HEK293 (cell line): ENCODE results near the gene MOSMO.
A peak's percentile ranks its signal among the peaks of the same experiment; 100 is the strongest.

Experiments
- CTCF ChIA-PET: fragments of 350-600 bp; formaldehyde crosslinking; extraction: SDS; loops from one replicate; lab custom pipeline; 2021; ENCODE audit warnings: antibody characterized with exemption; lab: Yijun Ruan, JAX
- POLR2A ChIA-PET: fragments of 300-600 bp; formaldehyde crosslinking; extraction: SDS; loops from one replicate; lab custom pipeline; 2020; ENCODE audit warnings: antibody characterized with exemption, inconsistent platforms; lab: Yijun Ruan, JAX
- H3K27ac ChIP-seq: fragments of 200-500 bp; sonication (Bioruptor generic); 2 replicates; pipeline ENCODE4 v1.5.1; 2014; ENCODE audit warnings: low read depth, low read length, control low read depth, inconsistent platforms; ENCODE audit errors: extremely low read depth
- H3K36me3 ChIP-seq, 2 experiments: fragments of 200-500 bp in 1 of 2; sonication (Bioruptor generic) in 1 of 2; 1 replicate in 1 of 2; 2 replicates in 1 of 2; pipeline ENCODE4 v1.5.1; 2014 to 2017; ENCODE audit warnings: inconsistent platforms in 2 of 2, low read length in 2 of 2; ENCODE audit not compliant: control insufficient read depth in 2 of 2, insufficient read depth in 1 of 2
- H3K4me1 ChIP-seq: fragments of 200-500 bp; sonication (Bioruptor generic); 2 replicates; pipeline ENCODE4 v1.5.1; 2014; ENCODE audit warnings: mild to moderate bottlenecking, low read length, inconsistent platforms; ENCODE audit not compliant: control insufficient read depth, insufficient read depth
- H3K4me3 ChIP-seq: 2 replicates; pipeline ENCODE4 v1.5.1; 2011; ENCODE audit warnings: low read depth, mild to moderate bottlenecking, control low read depth, low read length, moderate library complexity
- H3K9me3 ChIP-seq: fragments of 200-500 bp; sonication (Bioruptor generic); 2 replicates; pipeline ENCODE4 v1.5.1; 2014; ENCODE audit warnings: low read depth, low read length, inconsistent platforms; ENCODE audit not compliant: control insufficient read depth, insufficient read depth
- GLIS2 ChIP-seq: fragments of 450-650 bp; formaldehyde crosslinking; IDR thresholded peaks from 2 replicates; pipeline ENCODE4 v1.5.1; 2016; ENCODE audit warnings: missing biosample characterization, missing genetic modification characterization
- MZF1 ChIP-seq: fragments of 450-650 bp; formaldehyde crosslinking; IDR thresholded peaks from 2 replicates; pipeline ENCODE4 v1.5.1; 2017; ENCODE audit warnings: missing biosample characterization, missing genetic modification characterization, borderline replicate concordance
- SP2 ChIP-seq: fragments of 450-650 bp; formaldehyde crosslinking; IDR thresholded peaks from 2 replicates; pipeline ENCODE4 v1.5.1; 2016; ENCODE audit warnings: missing biosample characterization, missing genetic modification characterization
- ZBTB21 ChIP-seq: fragments of 450-650 bp; formaldehyde crosslinking; IDR thresholded peaks from 2 replicates; pipeline ENCODE4 v1.5.1; 2017; ENCODE audit warnings: missing biosample characterization, missing genetic modification characterization
- ZFHX2 ChIP-seq: fragments of 450-650 bp; formaldehyde crosslinking; conservative IDR thresholded peaks from 2 replicates; pipeline ENCODE4 v1.5.1; 2016; ENCODE audit warnings: missing biosample characterization, missing genetic modification characterization
- ZFP37 ChIP-seq: fragments of 450-650 bp; formaldehyde crosslinking; IDR thresholded peaks from 2 replicates; pipeline ENCODE4 v1.5.1; 2016; ENCODE audit warnings: missing biosample characterization, missing genetic modification characterization
- ZNF112 ChIP-seq: fragments of 450-650 bp; formaldehyde crosslinking; IDR thresholded peaks from 2 replicates; pipeline ENCODE4 v1.5.0; 2017; ENCODE audit warnings: missing biosample characterization, missing genetic modification characterization
- ZNF114 ChIP-seq: fragments of 450-650 bp; formaldehyde crosslinking; IDR thresholded peaks from 2 replicates; pipeline ENCODE4 v1.5.0; 2017; ENCODE audit warnings: missing biosample characterization, missing genetic modification characterization
- ZNF146 ChIP-seq: fragments of 450-650 bp; formaldehyde crosslinking; IDR thresholded peaks from 2 replicates; pipeline ENCODE4 v1.5.1; 2016; ENCODE audit warnings: missing biosample characterization, missing genetic modification characterization
- ZNF221 ChIP-seq: fragments of 450-650 bp; formaldehyde crosslinking; IDR thresholded peaks from 2 replicates; pipeline ENCODE4 v1.5.1; 2017; ENCODE audit warnings: missing biosample characterization, missing genetic modification characterization, borderline replicate concordance
- ZNF248 ChIP-seq: fragments of 450-650 bp; formaldehyde crosslinking; IDR thresholded peaks from 2 replicates; pipeline ENCODE4 v1.5.1; 2017; ENCODE audit warnings: missing biosample characterization, missing genetic modification characterization
- ZNF391 ChIP-seq: fragments of 450-650 bp; formaldehyde crosslinking; IDR thresholded peaks from 2 replicates; pipeline ENCODE4 v1.5.1; 2016; ENCODE audit warnings: low read depth, missing biosample characterization, missing genetic modification characterization, borderline replicate concordance
- ZNF394 ChIP-seq: fragments of 450-650 bp; formaldehyde crosslinking; IDR thresholded peaks from 2 replicates; pipeline ENCODE4 v1.5.1; 2016; ENCODE audit warnings: missing biosample characterization, missing genetic modification characterization, mild to moderate bottlenecking, moderate library complexity, borderline replicate concordance
- ZNF423 ChIP-seq: fragments of 450-650 bp; formaldehyde crosslinking; IDR thresholded peaks from 2 replicates; pipeline ENCODE4 v1.5.1; 2016; ENCODE audit warnings: missing biosample characterization, missing genetic modification characterization
- ZNF433 ChIP-seq: fragments of 450-650 bp; formaldehyde crosslinking; IDR thresholded peaks from 2 replicates; pipeline ENCODE4 v1.5.1; 2016; ENCODE audit warnings: missing biosample characterization, missing genetic modification characterization, low read depth
- ZNF558 ChIP-seq: fragments of 450-650 bp; formaldehyde crosslinking; IDR thresholded peaks from 2 replicates; pipeline ENCODE4 v1.5.1; 2016; ENCODE audit warnings: missing biosample characterization, missing genetic modification characterization
- ZNF585B ChIP-seq: fragments of 450-650 bp; formaldehyde crosslinking; IDR thresholded peaks from 2 replicates; pipeline ENCODE4 v1.5.1; 2016; ENCODE audit warnings: missing biosample characterization, missing genetic modification characterization
- ZNF626 ChIP-seq: fragments of 450-650 bp; sonication (Bioruptor Pico); formaldehyde crosslinking; IDR thresholded peaks from 2 replicates; pipeline ENCODE4 v1.5.1; 2018; ENCODE audit warnings: missing biosample characterization, missing genetic modification characterization, inconsistent platforms
- ZNF843 ChIP-seq: fragments of 450-650 bp; formaldehyde crosslinking; IDR thresholded peaks from 2 replicates; pipeline ENCODE4 v1.5.1; 2016; ENCODE audit warnings: missing biosample characterization, missing genetic modification characterization
- TF ChIP-seq, protein P1 (sequence below): fragments of 450-650 bp; formaldehyde crosslinking; IDR thresholded peaks from 2 replicates; pipeline ENCODE4 v1.5.1; 2016; ENCODE audit warnings: missing biosample characterization, missing genetic modification characterization
- TF ChIP-seq, protein P2 (sequence below): fragments of 450-650 bp; formaldehyde crosslinking; IDR thresholded peaks from 2 replicates; pipeline ENCODE4 v1.5.1; 2017; ENCODE audit warnings: missing biosample characterization, missing genetic modification characterization
- TF ChIP-seq, protein P3 (sequence below): fragments of 450-650 bp; formaldehyde crosslinking; IDR thresholded peaks from 2 replicates; pipeline ENCODE4 v1.5.1; 2016; ENCODE audit warnings: missing biosample characterization, missing genetic modification characterization, low read depth
- TF ChIP-seq, protein P4 (sequence below): fragments of 450-650 bp; formaldehyde crosslinking; IDR thresholded peaks from 2 replicates; pipeline ENCODE4 v1.5.1; 2016; ENCODE audit warnings: missing biosample characterization, missing genetic modification characterization
- TF ChIP-seq, protein P5 (sequence below): fragments of 450-650 bp; formaldehyde crosslinking; IDR thresholded peaks from 2 replicates; pipeline ENCODE4 v1.5.1; 2017; ENCODE audit warnings: missing biosample characterization, missing genetic modification characterization
- TF ChIP-seq, protein P6 (sequence below): fragments of 450-650 bp; formaldehyde crosslinking; IDR thresholded peaks from 2 replicates; pipeline ENCODE4 v1.5.1; 2016; ENCODE audit warnings: missing biosample characterization, missing genetic modification characterization, borderline replicate concordance

The MOSMO gene

DNA sequence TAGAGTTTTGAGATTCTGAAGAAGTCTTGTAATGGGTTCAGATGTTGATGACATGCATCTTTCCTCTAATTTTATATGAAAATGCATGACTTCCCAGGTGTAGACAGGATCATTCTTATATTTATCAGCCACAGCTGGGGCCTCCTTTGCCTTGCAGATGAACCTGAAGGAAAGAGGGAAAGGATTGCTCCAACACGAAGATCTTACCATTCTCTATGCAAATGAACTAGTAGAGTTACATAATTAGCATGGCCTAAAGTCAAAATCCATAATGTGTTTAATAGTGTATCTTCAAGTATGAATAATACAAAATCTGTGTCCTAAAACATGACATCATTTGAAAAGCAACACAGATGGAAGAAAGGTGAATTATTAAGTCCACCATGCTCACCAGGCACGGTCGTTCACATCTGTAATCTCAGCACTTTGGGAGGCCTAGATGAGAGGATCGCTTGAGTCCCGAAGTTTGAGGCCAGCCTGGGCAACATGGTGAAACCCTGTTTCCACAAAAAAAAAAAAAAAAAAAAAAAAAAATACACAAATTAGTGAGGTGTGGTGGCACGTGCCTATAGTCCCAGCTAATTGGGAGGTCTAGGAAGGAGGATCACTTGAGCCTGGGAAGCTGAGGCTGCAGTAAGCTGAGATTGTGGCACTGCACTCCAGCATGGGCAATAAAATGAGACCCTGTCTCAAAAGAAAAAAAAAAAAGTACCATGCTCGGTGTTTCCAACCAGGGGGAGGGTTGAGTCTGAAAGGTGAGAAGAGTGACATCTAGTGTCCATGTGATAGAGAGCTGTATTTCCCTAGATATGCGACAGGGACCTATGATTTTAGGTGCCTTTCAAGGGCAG, 90.7 kb downstream of the MOSMO start (continued):
- no peak for TF ChIP-seq ZNF391 (tag by site-specific recombination)
- TF ChIP-seq ZNF221: no peak
- TF ChIP-seq GLIS2 (tag by site-specific recombination): no peak
- TF ChIP-seq ZNF843 (tag by site-specific recombination): no peak
- TF ChIP-seq ZBTB21: no peak
- TF ChIP-seq ZNF433: no peak
- TF ChIP-seq, protein P1, sequence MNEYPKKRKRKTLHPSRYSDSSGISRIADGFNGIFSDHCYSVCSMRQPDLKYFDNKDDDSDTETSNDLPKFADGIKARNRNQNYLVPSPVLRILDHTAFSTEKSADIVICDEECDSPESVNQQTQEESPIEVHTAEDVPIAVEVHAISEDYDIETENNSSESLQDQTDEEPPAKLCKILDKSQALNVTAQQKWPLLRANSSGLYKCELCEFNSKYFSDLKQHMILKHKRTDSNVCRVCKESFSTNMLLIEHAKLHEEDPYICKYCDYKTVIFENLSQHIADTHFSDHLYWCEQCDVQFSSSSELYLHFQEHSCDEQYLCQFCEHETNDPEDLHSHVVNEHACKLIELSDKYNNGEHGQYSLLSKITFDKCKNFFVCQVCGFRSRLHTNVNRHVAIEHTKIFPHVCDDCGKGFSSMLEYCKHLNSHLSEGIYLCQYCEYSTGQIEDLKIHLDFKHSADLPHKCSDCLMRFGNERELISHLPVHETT: 0 out of 2 replicates have a peak, but pooled peaks have one; percentile 39
- TF ChIP-seq ZFP37: no peak
- TF ChIP-seq ZNF394: no peak
- TF ChIP-seq, protein P2, sequence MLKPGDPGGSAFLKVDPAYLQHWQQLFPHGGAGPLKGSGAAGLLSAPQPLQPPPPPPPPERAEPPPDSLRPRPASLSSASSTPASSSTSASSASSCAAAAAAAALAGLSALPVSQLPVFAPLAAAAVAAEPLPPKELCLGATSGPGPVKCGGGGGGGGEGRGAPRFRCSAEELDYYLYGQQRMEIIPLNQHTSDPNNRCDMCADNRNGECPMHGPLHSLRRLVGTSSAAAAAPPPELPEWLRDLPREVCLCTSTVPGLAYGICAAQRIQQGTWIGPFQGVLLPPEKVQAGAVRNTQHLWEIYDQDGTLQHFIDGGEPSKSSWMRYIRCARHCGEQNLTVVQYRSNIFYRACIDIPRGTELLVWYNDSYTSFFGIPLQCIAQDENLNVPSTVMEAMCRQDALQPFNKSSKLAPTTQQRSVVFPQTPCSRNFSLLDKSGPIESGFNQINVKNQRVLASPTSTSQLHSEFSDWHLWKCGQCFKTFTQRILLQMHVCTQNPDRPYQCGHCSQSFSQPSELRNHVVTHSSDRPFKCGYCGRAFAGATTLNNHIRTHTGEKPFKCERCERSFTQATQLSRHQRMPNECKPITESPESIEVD (tag by site-specific recombination): no peak
- TF ChIP-seq, protein P3, sequence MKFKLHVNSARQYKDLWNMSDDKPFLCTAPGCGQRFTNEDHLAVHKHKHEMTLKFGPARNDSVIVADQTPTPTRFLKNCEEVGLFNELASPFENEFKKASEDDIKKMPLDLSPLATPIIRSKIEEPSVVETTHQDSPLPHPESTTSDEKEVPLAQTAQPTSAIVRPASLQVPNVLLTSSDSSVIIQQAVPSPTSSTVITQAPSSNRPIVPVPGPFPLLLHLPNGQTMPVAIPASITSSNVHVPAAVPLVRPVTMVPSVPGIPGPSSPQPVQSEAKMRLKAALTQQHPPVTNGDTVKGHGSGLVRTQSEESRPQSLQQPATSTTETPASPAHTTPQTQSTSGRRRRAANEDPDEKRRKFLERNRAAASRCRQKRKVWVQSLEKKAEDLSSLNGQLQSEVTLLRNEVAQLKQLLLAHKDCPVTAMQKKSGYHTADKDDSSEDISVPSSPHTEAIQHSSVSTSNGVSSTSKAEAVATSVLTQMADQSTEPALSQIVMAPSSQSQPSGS (tag by site-specific recombination): peak; percentile 79

DNA sequence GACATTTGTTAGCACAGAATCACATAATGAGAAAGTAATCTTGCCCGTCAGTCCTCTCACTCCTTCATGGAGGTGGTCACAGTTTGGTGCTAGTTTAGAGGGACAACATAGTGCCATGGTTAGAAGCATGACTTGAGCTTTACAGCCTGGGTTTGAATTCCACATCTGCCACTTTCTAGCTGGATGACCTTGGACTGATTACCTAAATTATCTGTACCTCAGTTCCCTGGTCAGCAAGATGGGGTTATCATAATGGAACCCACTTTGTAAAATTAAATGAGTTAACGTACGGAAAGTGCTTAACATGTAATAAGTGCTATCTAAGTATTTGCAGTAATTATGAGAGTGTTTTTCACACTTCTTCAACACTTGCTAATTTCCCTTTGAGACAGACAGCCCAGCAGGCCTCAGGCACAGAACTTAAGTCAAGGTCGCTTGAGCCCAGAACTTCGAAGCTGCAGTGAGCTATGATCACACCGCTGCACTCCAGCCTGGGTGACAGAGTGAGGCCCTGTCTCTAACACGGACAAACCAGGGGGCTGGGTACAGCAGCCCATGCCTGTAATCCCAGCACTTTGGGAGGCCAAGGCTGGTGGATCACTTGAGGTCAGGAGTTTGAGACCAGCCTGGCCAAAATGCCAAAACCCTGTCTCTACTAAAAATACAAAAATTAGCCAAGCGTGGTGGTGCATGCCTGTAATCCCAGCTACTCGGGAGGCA, 91.5 kb downstream of the MOSMO start:
- ChIA-PET CTCF (interaction anchor here (0.5 to 3.5 kb wide), 46 partner anchors 8 to 813 kb away, joined by 3 to 23 read pairs (median 4); partner anchors contain the start of genes PDZD9 and UQCRC2), POLR2A (no interaction called here)
- TF ChIP-seq ZNF423 (tag by site-specific recombination): no peak
- TF ChIP-seq ZNF146: no peak
- TF ChIP-seq ZNF248 (tag by site-specific recombination): no peak
- no peak for TF ChIP-seq ZNF112 (tag by site-specific recombination)
- no peak for TF ChIP-seq ZNF626 (tag by site-specific recombination)
- TF ChIP-seq ZFHX2 (tag by site-specific recombination): no peak
- TF ChIP-seq, protein P4, sequence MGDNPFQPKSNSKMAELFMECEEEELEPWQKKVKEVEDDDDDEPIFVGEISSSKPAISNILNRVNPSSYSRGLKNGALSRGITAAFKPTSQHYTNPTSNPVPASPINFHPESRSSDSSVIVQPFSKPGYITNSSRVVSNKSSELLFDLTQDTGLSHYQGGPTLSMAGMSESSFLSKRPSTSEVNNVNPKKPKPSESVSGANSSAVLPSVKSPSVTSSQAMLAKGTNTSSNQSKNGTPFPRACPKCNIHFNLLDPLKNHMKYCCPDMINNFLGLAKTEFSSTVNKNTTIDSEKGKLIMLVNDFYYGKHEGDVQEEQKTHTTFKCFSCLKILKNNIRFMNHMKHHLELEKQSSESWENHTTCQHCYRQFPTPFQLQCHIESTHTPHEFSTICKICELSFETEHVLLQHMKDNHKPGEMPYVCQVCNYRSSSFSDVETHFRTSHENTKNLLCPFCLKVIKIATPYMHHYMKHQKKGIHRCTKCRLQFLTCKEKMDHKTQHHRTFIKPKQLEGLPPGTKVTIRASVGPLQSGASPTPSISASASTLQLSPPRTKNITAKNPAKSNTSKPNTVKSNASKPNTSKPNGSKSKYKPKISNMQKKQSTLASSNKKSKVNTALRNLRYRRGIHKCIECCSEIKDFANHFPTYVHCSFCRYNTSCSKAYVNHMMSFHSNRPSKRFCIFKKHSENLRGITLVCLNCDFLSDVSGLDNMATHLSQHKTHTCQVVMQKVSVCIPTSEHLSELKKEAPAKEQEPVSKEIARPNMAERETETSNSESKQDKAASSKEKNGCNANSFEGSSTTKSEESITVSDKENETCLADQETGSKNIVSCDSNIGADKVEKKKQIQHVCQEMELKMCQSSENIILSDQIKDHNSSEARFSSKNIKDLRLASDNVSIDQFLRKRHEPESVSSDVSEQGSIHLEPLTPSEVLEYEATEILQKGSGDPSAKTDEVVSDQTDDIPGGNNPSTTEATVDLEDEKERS: no peak
- no peak for TF ChIP-seq ZNF114 (tag by site-specific recombination)
- no peak for TF ChIP-seq ZNF585B
- TF ChIP-seq, protein P5, sequence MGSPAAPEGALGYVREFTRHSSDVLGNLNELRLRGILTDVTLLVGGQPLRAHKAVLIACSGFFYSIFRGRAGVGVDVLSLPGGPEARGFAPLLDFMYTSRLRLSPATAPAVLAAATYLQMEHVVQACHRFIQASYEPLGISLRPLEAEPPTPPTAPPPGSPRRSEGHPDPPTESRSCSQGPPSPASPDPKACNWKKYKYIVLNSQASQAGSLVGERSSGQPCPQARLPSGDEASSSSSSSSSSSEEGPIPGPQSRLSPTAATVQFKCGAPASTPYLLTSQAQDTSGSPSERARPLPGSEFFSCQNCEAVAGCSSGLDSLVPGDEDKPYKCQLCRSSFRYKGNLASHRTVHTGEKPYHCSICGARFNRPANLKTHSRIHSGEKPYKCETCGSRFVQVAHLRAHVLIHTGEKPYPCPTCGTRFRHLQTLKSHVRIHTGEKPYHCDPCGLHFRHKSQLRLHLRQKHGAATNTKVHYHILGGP (tag by site-specific recombination): no peak
- no peak for TF ChIP-seq ZFP37
- TF ChIP-seq, protein P6, sequence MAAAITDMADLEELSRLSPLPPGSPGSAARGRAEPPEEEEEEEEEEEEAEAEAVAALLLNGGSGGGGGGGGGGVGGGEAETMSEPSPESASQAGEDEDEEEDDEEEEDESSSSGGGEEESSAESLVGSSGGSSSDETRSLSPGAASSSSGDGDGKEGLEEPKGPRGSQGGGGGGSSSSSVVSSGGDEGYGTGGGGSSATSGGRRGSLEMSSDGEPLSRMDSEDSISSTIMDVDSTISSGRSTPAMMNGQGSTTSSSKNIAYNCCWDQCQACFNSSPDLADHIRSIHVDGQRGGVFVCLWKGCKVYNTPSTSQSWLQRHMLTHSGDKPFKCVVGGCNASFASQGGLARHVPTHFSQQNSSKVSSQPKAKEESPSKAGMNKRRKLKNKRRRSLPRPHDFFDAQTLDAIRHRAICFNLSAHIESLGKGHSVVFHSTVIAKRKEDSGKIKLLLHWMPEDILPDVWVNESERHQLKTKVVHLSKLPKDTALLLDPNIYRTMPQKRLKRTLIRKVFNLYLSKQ (tag by site-specific recombination): no peak
- no peak for TF ChIP-seq SP2 (tag by site-specific recombination)
- TF ChIP-seq ZNF558: no peak
- TF ChIP-seq MZF1 (tag by site-specific recombination): no peak

More for the DNA sequence above, 91.5 kb downstream of the MOSMO start:
- Histone ChIP-seq H3K9me3 (no peaks in the 10 kb centered on the region), H3K27ac (no peak overlapping the region), H3K4me1 (no peaks in the 10 kb centered on the region), H3K4me3 (no peak overlapping the region), H3K36me3 (no peaks in the 10 kb centered on the region)
